Suprapubic skin (tissue), 3 donors: ENCODE data around the gene PDE4B.

Source experiments
- CTCF ChIP-seq, 2 donors: fragments of 200-600 bp in 1 of 2; fragments of 450-650 bp in 1 of 2; sonication (generic) in 1 of 2; IDR thresholded peaks; one replicate each; pipeline ENCODE4 v1.5.1; 2016 to 2019; ENCODE audit warnings: antibody characterized with exemption in 2 of 2, mild to moderate bottlenecking in 1 of 2, moderate library complexity in 1 of 2
- EP300 ChIP-seq: sonication (generic); formaldehyde crosslinking; IDR thresholded peaks from one replicate; pipeline ENCODE4 v1.6.1; 2017; ENCODE audit warnings: antibody characterized with exemption
- POLR2A ChIP-seq, 2 donors: fragments of 450-650 bp; IDR thresholded peaks; one replicate each; pipeline ENCODE4 v1.6.1; 2017; ENCODE audit warnings: antibody characterized with exemption in 2 of 2, mild to moderate bottlenecking in 2 of 2, moderate library complexity in 2 of 2

- TF ChIP-seq CTCF (IDR thresholded peaks at IDR 0.05) (no peak), POLR2A (IDR thresholded peaks at IDR 0.05) (no peak), EP300 (no peak)
These were observed 503.1 kb downstream of the PDE4B start for GRCh38 chr1:66295803-66296202.
